C4-2B (cell line): ENCODE measurements around the gene TM9SF1.

Source experiments
- CTCF ChIP-seq: fragments of 450-650 bp; conservative IDR thresholded peaks from 2 replicates; pipeline ENCODE4 v1.5.1; 2017; ENCODE audit warnings: mild to moderate bottlenecking
- ZFX ChIP-seq: fragments of 450-650 bp; IDR thresholded peaks from 2 replicates; pipeline ENCODE4 v1.6.1; 2017

DNA sequence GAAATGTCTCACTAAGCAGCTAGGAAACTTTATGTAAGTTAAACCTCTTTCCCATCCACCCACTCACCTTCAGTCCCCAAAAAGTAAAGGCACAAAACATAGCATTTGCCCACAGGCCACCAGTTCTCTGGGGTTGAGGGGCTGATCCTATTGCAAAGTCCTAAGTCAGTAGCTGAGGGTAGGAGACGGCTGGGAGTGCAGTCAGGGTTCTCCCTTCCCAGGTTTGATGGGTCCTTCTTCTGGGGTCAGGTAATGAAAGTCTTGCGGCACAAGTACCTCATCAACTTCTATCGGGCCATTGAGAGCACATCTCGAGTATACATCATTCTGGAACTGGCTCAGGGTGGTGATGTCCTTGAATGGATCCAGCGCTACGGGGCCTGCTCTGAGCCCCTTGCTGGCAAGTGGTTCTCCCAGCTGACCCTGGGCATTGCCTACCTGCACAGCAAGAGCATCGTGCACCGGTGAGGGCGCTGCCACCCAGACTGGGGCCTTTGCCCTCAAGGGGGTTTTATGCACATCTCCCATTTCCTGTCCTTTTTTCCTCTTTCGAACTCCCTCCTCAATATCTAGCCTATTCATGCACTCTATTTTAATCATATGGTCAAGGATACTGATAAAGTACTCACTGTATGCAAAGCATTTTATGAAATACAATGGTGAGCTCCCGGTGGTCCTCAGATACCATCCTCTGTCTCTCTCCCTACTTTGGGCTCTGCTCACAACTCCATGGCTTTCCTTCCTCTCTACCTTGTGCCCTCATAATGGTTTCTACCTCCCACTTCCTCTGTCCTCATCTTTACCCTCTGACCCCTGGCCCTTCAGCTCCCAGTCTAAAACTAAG, 11.2 kb upstream of the TM9SF1 start:
- TF ChIP-seq CTCF, result no peak
- TF ChIP-seq ZFX, result no peak
